ENCODE results near the gene SPIB. TPM values are rescaled to one million over a fixed set of nuclear protein-coding genes. Genes with fewer than 3 reads are reported as not detected.
A peak's percentile ranks its signal among the peaks of the same experiment; 100 is the strongest.
"Not testable (repeated sequence)": the region's sequence is repeated elsewhere in the genome, so short reads cannot be mapped to it uniquely, and the experiment has no call there.

The SPIB gene
- total RNA-seq, 1 donor from 2014 or later, result not detected

DNA sequence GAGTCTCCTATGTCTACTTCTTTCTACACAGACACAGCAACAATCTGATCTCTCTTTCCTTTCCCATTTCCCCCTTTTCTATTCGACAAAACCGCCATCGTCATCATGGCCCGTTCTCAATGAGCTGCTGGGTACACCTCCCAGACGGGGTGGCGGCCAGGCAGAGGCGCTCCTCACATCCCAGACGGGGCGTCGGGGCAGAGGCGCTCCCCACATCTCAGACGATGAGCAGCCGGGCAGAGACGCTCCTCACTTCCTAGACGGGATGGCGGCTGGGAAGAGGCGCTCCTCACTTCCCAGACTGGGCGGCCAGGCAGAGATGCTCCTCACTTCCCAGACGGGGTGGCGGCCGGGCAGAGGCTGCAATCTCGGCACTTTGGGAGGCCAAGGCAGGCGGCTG is 27.8 kb upstream of the SPIB start:
- not testable (repeated sequence) for DNase-seq (ENCODE audit: low read depth, low spot score)

DNA sequence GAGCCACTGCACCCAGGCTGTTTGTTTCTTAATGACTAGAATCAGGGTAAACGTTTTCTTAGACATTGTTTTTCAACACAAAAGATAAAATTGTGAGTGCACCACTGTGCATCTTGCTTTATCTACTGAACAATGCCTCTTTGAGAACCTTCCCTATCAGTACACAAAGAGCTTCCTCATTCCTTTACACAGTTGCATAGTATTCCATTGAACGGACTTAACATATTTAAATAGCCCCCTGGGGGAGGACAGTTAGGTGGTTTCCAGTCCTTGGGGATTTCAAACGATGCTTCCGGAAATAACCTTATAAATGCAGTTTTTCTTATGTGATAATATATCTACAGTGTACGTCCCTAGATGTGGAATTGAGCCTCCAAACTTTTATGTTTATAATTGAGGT is 26.0 kb upstream of the SPIB start:
- no peak for DNase-seq (ENCODE audit: low read depth, low spot score)

DNA sequence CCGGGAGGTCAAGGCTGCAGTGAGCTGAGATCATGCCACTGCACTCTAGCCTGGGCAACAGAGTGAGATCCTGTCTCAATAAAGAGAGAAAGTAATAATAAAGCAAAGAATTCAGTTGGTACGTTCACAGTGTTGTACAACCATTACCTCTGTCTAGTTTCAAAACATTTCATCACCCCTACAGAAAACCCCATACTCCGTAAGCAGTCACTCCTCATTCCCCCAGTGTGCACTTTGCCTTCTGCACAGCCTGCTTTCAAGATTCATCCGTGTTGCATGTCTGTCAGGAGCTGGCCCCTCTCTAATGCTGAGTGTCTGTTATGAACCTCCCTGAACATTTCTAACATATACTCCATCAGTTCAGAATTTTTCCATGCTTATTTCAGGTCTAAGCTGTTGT is 25.1 kb upstream of the SPIB start:
- DNase-seq (ENCODE audit: low read depth, low spot score), result no peak

DNA sequence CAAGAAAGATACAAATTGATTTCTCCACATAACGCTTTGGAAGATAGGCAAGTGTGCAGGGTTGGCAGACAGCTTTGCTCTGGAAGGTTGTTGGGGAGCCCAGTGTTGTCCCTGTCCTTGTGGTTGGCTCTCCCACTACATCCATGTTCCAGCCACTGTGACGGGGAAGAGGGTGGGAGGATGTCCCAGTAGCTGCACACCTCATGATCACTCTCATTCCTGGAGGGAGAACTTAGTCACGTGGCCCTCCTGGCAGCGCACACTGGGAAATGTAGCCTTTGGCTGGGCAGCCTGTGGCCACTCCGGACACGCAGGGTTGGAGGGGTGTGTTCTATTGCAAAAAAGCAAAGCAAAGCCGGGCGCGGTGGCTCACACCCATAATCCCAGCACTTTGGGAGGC is 24.7 kb upstream of the SPIB start:
- DNase-seq (ENCODE audit: low read depth, low spot score), result no peak

DNA sequence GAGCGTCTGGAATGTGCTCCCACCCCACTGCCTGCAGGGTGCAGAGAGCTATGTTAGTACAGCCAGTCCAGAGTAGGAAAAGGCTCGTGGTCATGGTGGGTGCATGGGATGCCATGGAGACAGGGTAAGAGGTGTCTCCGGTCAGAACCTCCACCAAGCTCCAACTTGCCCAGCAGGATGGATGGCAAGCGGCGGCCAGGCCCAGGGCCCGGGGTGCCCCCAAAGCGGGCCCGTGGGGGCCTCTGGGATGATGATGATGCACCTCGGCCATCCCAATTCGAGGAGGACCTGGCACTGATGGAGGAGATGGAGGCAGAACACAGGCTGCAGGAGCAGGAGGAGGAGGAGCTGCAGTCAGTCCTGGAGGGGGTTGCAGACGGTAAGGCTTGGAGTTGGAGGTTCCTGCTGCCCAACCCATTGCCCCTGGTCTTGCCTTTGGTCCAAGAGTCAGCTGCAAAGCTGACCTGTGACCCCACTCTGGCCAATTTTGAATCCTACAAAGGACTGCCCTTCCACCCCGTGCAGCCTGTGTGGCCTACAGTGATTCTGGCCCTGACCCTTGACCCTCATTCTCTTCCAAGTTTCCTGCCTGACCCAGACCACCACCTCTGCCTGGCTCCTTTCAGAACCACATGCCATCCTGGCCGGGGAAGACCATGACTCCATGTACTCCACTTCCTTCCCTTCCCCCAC is 19.9 kb upstream of the SPIB start:
- DNase-seq (ENCODE audit: low read depth, low spot score), result no peak

DNA sequence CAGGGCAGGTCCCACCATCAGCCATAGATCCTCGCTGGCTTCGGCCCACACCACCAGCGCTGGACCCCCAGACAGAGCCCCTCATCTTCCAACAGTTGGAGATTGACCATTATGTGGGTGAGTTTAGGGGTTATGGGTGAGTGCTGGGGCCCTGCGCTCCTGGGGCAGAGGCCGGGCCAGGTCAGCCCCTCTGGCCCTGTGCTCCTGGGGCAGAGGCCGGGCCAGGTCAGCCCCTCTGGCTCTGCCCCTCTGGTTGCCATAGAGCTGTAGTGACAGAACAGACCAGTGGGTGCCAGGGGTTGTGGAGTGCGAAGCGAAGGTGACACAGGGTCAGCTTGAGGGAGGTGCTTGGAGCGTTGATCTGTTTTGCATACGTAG is 19.4 kb upstream of the SPIB start:
- no peak for DNase-seq (ENCODE audit: low read depth, low spot score)

DNA sequence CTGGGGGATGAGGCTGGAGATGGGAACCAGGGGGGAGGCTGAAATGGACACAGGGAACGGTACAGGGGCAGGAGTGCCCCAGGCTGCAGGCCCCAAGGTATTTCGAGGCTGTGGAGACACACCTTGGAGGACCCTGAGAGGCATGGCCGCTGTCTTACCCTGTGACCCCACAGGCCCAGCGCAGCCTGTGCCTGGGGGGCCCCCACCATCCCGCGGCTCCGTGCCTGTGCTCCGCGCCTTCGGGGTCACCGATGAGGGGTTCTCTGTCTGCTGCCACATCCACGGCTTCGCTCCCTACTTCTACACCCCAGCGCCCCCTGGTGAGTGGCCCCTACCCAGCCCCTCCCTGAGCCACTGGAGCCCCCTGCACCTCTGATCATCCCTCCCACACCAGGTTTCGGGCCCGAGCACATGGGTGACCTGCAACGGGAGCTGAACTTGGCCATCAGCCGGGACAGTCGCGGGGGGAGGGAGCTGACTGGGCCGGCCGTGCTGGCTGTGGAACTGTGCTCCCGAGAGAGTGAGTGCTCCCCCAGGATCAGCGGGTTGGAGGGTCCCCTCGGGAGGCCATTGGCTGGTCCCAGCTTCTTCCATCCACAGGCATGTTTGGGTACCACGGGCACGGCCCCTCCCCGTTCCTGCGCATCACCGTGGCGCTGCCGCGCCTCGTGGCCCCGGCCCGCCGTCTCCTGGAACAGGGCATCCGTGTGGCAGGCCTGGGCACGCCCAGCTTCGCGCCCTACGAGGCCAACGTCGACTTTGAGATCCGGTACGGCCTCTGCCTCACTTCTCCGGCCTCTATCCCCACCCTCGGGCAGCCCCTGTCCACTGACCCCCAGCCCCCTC is 16.9 kb upstream of the SPIB start:
- DNase-seq (ENCODE audit: low read depth, low spot score), result no peak

DNA sequence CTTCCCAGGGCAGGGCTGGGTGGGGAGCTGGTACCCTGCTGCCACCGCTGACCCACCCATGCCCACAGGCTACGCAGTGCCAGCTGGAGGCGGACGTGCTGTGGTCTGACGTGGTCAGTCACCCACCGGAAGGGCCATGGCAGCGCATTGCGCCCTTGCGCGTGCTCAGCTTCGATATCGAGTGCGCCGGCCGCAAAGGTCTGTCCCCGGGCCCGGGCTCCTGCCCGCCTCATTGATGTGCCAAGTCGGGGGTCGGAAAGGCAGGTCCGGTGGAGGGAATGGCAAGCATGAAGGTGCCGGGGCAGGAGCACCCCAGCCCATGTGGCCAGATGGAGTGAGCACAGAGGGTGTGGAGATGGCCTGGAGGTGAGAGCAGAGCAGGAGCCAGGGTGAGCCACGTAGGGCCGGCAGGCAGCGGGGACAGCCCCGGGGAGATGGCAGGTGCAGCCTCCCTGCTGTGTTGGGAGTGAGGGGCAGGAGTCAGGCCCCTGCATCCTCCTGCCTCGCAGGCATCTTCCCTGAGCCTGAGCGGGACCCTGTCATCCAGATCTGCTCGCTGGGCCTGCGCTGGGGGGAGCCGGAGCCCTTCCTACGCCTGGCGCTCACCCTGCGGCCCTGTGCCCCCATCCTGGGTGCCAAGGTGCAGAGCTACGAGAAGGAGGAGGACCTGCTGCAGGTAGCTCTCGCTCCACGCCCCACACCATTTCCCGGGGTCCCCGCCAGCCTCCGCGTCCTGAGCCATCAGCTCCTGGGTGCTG is 16.0 kb upstream of the SPIB start:
- no peak for DNase-seq (ENCODE audit: low read depth, low spot score)

DNA sequence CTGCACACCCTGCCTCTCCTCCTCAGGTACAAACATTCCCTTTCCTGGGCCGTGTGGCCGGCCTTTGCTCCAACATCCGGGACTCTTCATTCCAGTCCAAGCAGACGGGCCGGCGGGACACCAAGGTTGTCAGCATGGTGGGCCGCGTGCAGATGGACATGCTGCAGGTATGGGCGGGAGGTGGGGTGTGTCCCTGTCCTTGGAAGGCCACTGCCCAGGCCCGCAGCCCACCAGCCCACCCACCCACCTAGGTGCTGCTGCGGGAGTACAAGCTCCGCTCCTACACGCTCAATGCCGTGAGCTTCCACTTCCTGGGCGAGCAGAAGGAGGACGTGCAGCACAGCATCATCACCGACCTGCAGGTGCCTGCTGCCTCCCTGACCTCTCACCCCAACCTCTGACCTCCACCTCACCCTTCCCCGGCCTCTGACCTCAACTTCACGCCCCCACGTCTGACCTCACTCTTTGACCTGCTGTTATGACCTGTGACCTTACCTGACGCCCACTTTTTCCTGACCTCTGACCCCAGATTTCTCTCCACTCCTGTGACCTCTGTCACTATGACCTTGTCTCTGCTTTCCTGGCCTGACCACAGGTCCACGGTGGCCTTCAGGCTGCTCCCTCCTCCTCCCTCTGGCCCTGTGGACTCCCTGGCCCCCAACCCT is 12.4 kb upstream of the SPIB start:
- DNase-seq (ENCODE audit: low read depth, low spot score), result no peak

DNA sequence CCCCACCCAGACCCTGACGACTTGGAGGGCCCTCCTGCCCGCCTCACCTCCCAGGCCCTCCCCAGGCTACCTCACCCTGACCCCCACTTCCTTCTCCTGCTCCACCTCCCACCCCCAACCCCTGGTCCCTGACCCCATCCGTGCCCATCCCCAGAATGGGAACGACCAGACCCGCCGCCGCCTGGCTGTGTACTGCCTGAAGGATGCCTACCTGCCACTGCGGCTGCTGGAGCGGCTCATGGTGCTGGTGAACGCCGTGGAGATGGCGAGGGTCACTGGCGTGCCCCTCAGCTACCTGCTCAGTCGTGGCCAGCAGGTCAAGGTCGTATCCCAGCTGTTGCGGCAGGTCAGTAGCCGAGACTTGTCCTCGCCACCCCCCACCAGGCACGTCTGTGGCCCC is 11.9 kb upstream of the SPIB start:
- DNase-seq (ENCODE audit: low read depth, low spot score), result no peak

DNA sequence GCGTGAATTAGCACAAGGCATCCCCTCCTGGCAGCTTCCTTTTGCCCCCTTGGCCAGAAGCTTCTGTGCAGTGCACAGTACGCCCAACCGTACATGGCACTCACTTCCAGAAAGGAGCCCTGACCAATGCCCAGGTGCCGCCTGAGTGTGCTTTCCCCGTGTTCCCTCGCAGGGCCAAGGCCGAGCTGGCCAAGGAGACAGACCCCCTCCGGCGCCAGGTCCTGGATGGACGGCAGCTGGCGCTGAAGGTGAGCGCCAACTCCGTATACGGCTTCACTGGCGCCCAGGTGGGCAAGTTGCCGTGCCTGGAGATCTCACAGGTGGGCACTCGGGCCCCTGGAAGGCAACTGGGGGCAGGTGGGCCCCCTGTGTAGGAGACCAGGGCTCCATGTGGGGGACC is 9.4 kb upstream of the SPIB start:
- DNase-seq (ENCODE audit: low read depth, low spot score), result no peak

DNA sequence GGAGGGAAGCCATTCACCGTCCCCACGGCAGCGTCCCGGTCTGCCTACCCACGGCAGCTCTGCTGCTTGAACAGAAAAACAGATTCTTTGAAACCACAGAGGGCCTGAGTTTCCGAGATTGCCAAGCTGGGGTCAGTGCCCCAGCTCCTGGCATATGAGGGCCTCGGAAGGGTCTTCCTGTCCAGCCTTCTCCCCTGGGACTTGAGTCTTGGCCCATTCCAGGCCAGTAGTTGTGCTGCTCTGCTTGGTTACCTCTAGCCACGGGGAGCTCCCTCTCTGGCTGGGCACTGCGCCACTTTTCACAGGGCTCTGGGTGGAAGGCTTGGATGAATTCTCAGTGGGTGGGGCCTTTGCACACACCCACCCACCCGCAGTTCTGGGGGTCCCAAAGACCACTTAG is 8.6 kb upstream of the SPIB start:
- DNase-seq (ENCODE audit: low read depth, low spot score), result no peak

DNA sequence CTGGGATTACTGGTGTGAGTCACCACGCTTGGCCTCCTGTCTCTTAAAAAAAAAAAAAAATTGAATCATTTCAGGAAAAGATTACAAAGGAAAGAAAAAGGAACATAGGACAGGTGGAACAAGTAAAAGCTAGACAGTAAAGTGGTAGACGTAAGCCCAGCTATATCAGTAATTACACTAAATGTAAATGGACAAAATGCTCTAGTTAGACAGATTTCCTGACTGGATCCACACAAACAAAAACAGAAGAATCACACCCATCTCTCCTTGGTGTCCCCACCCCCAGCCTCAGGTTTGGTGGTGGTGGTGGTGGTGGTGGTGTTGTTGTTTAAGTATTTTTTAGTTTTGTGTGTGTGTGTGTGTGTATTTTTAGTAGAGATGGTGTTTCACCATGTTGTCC is 6.3 kb upstream of the SPIB start:
- no peak for DNase-seq (ENCODE audit: low read depth, low spot score)

DNA sequence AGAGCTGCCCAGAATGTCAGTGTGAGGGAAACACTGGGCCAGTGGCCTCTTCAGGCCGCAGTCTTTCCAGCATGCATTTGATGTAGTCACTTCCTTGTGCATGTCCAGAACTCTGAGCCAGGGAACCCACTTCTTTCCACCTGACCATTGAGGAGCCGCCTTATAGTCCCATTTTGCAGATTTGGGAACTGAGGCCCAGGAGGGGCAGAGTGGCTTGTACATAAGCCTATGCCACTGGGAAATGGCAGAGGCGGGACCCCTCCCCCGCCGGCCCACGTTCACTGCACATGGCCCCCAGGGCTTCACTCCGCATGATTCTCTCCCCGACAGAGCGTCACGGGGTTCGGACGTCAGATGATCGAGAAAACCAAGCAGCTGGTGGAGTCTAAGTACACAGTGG is 5.6 kb upstream of the SPIB start:
- no peak for DNase-seq (ENCODE audit: low read depth, low spot score)

DNA sequence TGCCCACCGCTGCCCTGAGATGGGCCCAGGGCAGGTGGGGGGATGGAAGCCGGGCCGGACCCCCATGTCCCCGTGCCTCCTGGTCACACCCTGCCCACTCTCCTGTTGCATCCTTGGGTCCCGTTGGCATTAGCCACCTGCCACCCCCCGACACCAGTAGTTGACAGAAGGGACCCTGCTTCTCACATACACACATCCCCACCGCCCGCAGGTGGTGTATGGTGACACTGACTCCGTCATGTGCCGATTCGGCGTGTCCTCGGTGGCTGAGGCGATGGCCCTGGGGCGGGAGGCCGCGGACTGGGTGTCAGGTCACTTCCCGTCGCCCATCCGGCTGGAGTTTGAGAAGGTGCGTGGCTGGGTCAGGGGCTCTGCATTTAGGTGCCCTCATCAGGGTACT is 5.2 kb upstream of the SPIB start:
- no peak for DNase-seq (ENCODE audit: low read depth, low spot score)

DNA sequence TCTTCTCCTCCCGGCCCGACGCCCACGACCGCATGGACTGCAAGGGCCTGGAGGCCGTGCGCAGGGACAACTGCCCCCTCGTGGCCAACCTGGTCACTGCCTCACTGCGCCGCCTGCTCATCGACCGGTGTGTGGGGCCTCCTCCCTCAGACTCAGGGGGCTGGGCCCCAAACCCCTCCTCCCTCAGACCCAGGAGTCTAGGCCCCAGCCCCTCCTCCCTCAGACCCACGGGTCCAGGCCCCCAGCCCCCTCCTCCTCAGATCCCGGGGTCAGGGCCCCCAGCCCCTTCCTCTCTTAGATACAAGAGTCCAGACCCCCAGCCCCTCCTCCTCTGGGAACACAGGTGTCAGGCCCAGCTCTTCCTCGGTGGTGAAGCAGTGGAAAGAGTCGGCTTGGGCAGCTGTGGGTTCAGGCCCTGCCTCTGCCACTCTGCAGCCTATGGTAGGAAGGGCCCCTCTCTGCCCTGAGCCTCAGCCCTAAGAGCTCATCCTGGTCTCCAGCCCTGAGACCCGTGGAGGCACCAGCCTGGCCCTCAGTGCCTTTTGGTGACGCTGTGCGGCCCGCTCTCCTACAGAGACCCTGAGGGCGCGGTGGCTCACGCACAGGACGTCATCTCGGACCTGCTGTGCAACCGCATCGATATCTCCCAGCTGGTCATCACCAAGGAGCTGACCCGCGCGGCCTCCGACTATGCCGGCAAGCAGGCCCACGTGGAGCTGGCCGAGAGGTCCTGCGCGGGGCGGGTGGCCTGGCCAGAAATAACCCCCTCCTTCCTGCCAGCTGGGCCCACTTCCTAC is 3.7 kb upstream of the SPIB start:
- peak; percentile 7 for DNase-seq (ENCODE audit: low read depth, low spot score)

DNA sequence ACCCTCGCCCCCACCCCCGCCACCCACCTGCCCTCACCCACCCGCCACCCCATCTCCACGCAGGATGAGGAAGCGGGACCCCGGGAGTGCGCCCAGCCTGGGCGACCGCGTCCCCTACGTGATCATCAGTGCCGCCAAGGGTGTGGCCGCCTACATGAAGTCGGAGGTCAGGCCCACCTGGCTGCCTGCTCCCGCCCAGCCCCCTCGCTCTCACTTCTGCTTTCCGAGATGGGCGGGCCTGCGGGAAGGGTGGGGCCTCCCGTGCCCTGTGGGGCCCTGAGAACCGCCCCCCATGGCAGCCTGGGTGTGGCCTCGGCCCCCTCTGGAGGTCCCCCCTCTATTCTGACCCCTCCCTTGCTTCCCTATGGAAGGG is 3.1 kb upstream of the SPIB start:
- DNase-seq (ENCODE audit: low read depth, low spot score), result no peak

DNA sequence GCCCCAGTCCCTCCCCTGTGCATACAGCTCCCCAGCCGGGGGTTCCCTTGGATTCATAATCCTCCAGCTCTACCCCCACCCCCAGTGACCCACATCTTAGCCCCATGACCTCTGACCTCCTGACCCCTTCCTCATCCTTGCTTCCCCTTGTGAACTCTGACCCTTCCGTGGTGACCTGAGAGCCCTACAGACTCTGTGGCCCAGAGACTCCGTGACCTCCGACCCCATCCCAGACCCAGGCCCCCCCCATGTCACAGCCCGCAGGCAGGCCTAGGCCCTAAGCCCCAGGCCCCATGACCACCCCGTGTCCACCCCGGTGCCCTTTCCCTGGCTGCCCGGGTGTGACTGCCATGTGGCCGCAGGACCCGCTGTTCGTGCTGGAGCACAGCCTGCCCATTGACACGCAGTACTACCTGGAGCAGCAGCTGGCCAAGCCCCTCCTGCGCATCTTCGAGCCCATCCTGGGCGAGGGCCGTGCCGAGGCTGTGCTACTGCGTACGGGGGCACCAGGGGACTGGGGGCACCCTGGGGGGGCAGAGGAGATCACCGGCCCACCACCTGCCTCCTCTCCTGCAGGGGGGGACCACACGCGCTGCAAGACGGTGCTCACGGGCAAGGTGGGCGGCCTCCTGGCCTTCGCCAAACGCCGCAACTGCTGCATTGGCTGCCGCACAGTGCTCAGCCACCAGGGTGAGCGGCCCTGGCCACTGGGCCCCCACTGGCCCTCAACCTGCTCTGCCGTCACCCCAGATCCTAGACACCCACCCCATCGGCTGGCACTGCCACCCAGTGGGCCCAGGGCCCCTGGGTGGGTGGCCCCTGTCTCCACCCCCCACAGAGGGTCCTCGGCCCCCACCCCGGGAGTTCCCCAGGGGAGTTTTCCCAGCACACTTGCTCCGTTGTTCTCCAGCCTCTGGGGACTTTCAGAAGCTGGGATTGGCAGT is 2.4 kb upstream of the SPIB start:
- no peak for DNase-seq (ENCODE audit: low read depth, low spot score)

DNA sequence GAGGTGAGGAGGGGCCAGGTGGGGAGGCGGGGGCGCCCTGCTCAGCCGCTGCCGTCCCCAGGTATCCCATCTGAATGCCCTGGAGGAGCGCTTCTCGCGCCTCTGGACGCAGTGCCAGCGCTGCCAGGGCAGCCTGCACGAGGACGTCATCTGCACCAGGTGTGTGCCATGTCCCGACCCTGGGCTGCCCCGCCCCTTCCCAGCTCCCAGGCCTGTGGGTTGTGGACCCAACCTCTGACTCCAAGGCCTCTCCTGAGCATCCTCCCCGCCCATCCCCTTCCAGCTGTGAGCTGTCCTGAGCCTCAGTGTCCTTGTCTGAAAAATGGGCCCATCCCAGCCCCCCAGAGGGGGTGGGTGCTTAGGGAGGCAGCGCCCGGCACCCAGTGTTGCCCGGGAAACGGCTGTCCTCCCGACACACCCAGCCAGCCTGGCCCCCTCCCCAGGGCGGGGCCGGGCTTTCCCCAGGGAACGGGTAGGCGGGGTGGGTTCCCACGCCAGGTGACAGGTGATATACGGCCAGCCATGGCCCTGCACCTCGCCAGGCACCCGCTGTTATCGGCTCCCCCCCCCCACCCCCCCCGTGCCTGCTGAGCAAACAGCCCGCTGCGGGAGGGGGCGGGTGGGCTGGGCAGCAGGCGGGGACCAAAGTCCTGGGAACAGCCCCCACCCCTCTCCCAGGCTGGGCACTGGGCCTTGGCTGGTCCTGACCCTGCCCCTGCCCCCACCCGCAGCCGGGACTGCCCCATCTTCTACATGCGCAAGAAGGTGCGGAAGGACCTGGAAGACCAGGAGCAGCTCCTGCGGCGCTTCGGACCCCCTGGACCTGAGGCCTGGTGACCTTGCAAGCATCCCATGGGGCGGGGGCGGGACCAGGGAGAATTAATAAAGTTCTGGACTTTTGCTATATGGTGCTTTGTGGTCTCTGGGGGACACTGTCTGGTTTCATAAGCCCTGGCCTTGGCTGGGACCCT is 1.3 kb upstream of the SPIB start:
- no peak for DNase-seq (ENCODE audit: low read depth, low spot score)

All from pulmonary artery endothelial cell (primary cell).